ENCODE results near the gene ELF4. TPM values are rescaled to one million over a fixed set of nuclear protein-coding genes. Genes with fewer than 3 reads are reported as not detected.

ELF4 gene
- total and polyA plus RNA-seq, 2 donors (not counting 1 experiment from before 2014, with no cell fraction given), result 9.9 to 13.7 TPM

GRCh38 chrX:130136496-130136895 is 26.2 kb upstream of the ELF4 start:
- H3K27me3 ChIP-seq (ENCODE audit: control insufficient read depth, insufficient read depth, low read length), result no peaks in the 10 kb centered on the region
- no peak overlapping the region for H3K9ac ChIP-seq (ENCODE audit: insufficient read depth, low read length)
- H3K4me2 ChIP-seq (ENCODE audit: extremely low read depth, insufficient read depth, low read length), result no peak overlapping the region
- DNase-seq (ENCODE audit: low read depth in 2 of 2), result no peak
- no peak overlapping the region for H3K4me3 ChIP-seq (replicated peaks in 1 of 4; ENCODE audit: control extremely low read depth in 1 of 4, insufficient read depth in 1 of 4, low read depth in 3 of 4, low read length in 4 of 4)
- no peaks in the 10 kb centered on the region for H3K4me1 ChIP-seq (ENCODE audit: control insufficient read depth, extremely low read depth, insufficient read depth, low read length)
- H2AFZ ChIP-seq (ENCODE audit: low read length), result no peak overlapping the region
- H3K79me2 ChIP-seq (ENCODE audit: control insufficient read depth, insufficient read depth, low read length), result no peaks in the 10 kb centered on the region
- TF ChIP-seq CTCF (conservative IDR thresholded peaks at IDR 0.05 in 1 of 2, IDR thresholded peaks at IDR 0.05 in 1 of 2; ENCODE audit: low read depth in 1 of 2, low read length in 2 of 2) (no peak), EZH2 (IDR thresholded peaks at IDR 0.05; ENCODE audit: low read length, missing control alignments) (no peak)
- no peak overlapping the region for H3K27ac ChIP-seq (ENCODE audit: insufficient read depth, low read length)
- H3K36me3 ChIP-seq (ENCODE audit: control insufficient read depth, insufficient read depth, low read length), result no peaks in the 10 kb centered on the region
- no peaks in the 10 kb centered on the region for H4K20me1 ChIP-seq (ENCODE audit: control insufficient read depth, extremely low read depth, insufficient read depth, low read length)
- H3K9me3 ChIP-seq (ENCODE audit: control insufficient read depth, insufficient read depth, low read depth, low read length), result no peaks in the 10 kb centered on the region

- Histone ChIP-seq H3K36me3 (ENCODE audit: control insufficient read depth, insufficient read depth, low read length) (no peaks in the 10 kb centered on the region), H4K20me1 (ENCODE audit: control insufficient read depth, extremely low read depth, insufficient read depth, low read length) (no peaks in the 10 kb centered on the region), H3K79me2 (ENCODE audit: control insufficient read depth, insufficient read depth, low read length) (no peaks in the 10 kb centered on the region), H3K9me3 (ENCODE audit: control insufficient read depth, insufficient read depth, low read depth, low read length) (no peaks in the 10 kb centered on the region), H2AFZ (ENCODE audit: low read length) (no peak overlapping the region), H3K27ac (ENCODE audit: insufficient read depth, low read length) (no peak overlapping the region), H3K4me3 (replicated peaks in 1 of 4; ENCODE audit: control extremely low read depth in 1 of 4, insufficient read depth in 1 of 4, low read depth in 3 of 4, low read length in 4 of 4) (no peak overlapping the region), H3K4me2 (ENCODE audit: extremely low read depth, insufficient read depth, low read length) (no peak overlapping the region), H3K27me3 (ENCODE audit: control insufficient read depth, insufficient read depth, low read length) (no peaks in the 10 kb centered on the region), H3K9ac (ENCODE audit: insufficient read depth, low read length) (no peak overlapping the region), H3K4me1 (ENCODE audit: control insufficient read depth, extremely low read depth, insufficient read depth, low read length) (no peaks in the 10 kb centered on the region)
- no peak for TF ChIP-seq EZH2 (IDR thresholded peaks at IDR 0.05; ENCODE audit: low read length, missing control alignments)
- no peak for TF ChIP-seq CTCF (conservative IDR thresholded peaks at IDR 0.05 in 1 of 2, IDR thresholded peaks at IDR 0.05 in 1 of 2; ENCODE audit: low read depth in 1 of 2, low read length in 2 of 2)
- no peak for DNase-seq (ENCODE audit: low read depth in 2 of 2)
Observed at GRCh38 chrX:130130990-130131389, 20.7 kb upstream of the ELF4 start.

GRCh38 chrX:130125091-130125874 is 15.0 kb upstream of the ELF4 start:
- H2AFZ ChIP-seq (ENCODE audit: low read length), result no peak overlapping the region
- H3K27ac ChIP-seq (ENCODE audit: insufficient read depth, low read length), result no peak overlapping the region
- H3K4me3 ChIP-seq (replicated peaks in 1 of 4; ENCODE audit: control extremely low read depth in 1 of 4, insufficient read depth in 1 of 4, low read depth in 3 of 4, low read length in 4 of 4), result no peak overlapping the region
- no peaks in the 10 kb centered on the region for H3K36me3 ChIP-seq (ENCODE audit: control insufficient read depth, insufficient read depth, low read length)
- H3K4me2 ChIP-seq (ENCODE audit: extremely low read depth, insufficient read depth, low read length), result no peak overlapping the region
- no peaks in the 10 kb centered on the region for H3K27me3 ChIP-seq (ENCODE audit: control insufficient read depth, insufficient read depth, low read length)
- H3K9me3 ChIP-seq (ENCODE audit: control insufficient read depth, insufficient read depth, low read depth, low read length), result no peaks in the 10 kb centered on the region
- H4K20me1 ChIP-seq (ENCODE audit: control insufficient read depth, extremely low read depth, insufficient read depth, low read length), result no peaks in the 10 kb centered on the region
- H3K79me2 ChIP-seq (ENCODE audit: control insufficient read depth, insufficient read depth, low read length), result no peaks in the 10 kb centered on the region
- H3K4me1 ChIP-seq (ENCODE audit: control insufficient read depth, extremely low read depth, insufficient read depth, low read length), result peaks cover 1% of the 10 kb centered on the region
- TF ChIP-seq EZH2 (IDR thresholded peaks at IDR 0.05; ENCODE audit: low read length, missing control alignments) (no peak), CTCF (conservative IDR thresholded peaks at IDR 0.05 in 1 of 2, IDR thresholded peaks at IDR 0.05 in 1 of 2; ENCODE audit: low read depth in 1 of 2, low read length in 2 of 2) (no peak)
- peak; percentile 32 to 74 for DNase-seq (ENCODE audit: low read depth in 2 of 2)
- H3K9ac ChIP-seq (ENCODE audit: insufficient read depth, low read length), result no peak overlapping the region
